ENCODE measurements around the gene COL20A1. TPM values are rescaled to one million over a fixed set of nuclear protein-coding genes. Genes with fewer than 3 reads are reported as not detected.

Gene COL20A1
- total and polyA plus RNA-seq, 5 donors = not detected

GRCh38 chr20:63326314-63327230 is 33.6 kb downstream of the COL20A1 start:
- ATAC-seq = no peak
- WGBS = 86% methylated on average over 15 of the region's 15 CpGs
- Histone ChIP-seq H3K27ac (ENCODE audit: low read length) (no peak overlapping the region), H3K4me3 (ENCODE audit: low read length) (no peak overlapping the region), H3K4me1 (ENCODE audit: control insufficient read depth, insufficient read depth, low read length) (no peaks in the 10 kb centered on the region), H3K9me3 (ENCODE audit: control insufficient read depth, low read length) (no peaks in the 10 kb centered on the region), H3K27me3 (ENCODE audit: control insufficient read depth, insufficient read depth) (no peaks in the 10 kb centered on the region)
- DNase-seq = peak in 1 of 3 donors; percentile 30
- intact Hi-C loops (cut with DNase I) = no loop called here

GRCh38 chr20:63327231-63327745 is 34.3 kb downstream of the COL20A1 start:
- ATAC-seq (no peak), DNase-seq (peak in 1 of 3 donors; percentile 16)
- Histone ChIP-seq H3K9me3 (ENCODE audit: control insufficient read depth, low read length) (no peaks in the 10 kb centered on the region), H3K27ac (ENCODE audit: low read length) (no peak overlapping the region), H3K4me1 (ENCODE audit: control insufficient read depth, insufficient read depth, low read length) (no peaks in the 10 kb centered on the region), H3K27me3 (ENCODE audit: control insufficient read depth, insufficient read depth) (no peaks in the 10 kb centered on the region), H3K4me3 (ENCODE audit: low read length) (no peak overlapping the region)
- WGBS = 90% methylated on average over 8 of the region's 8 CpGs
- intact Hi-C loops (cut with DNase I) = no loop called here

- Histone ChIP-seq H3K4me3 (ENCODE audit: low read length) (no peak overlapping the region), H3K4me1 (ENCODE audit: control insufficient read depth, insufficient read depth, low read length) (no peaks in the 10 kb centered on the region), H3K9me3 (ENCODE audit: control insufficient read depth, low read length) (no peaks in the 10 kb centered on the region), H3K27me3 (ENCODE audit: control insufficient read depth, insufficient read depth) (no peaks in the 10 kb centered on the region), H3K27ac (ENCODE audit: low read length) (no peak overlapping the region)
- 88% methylated on average over 20 of the region's 20 CpGs for WGBS
- intact Hi-C loops (cut with DNase I) = no loop called here
- no peak for ATAC-seq
- DNase-seq = peak in 2 of 3 donors; percentile 22 to 51
Measured at GRCh38 chr20:63328026-63328700, 35.2 kb downstream of the COL20A1 start.

- no peak for ATAC-seq
- intact Hi-C loops (cut with DNase I) = no loop called here
- Histone ChIP-seq H3K4me1 (ENCODE audit: control insufficient read depth, insufficient read depth, low read length) (no peaks in the 10 kb centered on the region), H3K4me3 (ENCODE audit: low read length) (no peak overlapping the region), H3K27ac (ENCODE audit: low read length) (no peak overlapping the region), H3K27me3 (ENCODE audit: control insufficient read depth, insufficient read depth) (no peaks in the 10 kb centered on the region), H3K9me3 (ENCODE audit: control insufficient read depth, low read length) (no peaks in the 10 kb centered on the region)
- WGBS = 65% methylated on average over 21 of the region's 21 CpGs
- DNase-seq = peak in 1 of 3 donors; percentile 23
Measured at GRCh38 chr20:63328718-63329275, 35.8 kb downstream of the COL20A1 start.

GRCh38 chr20:63329331-63330083 is 36.5 kb downstream of the COL20A1 start:
- Histone ChIP-seq H3K9me3 (ENCODE audit: control insufficient read depth, low read length) (no peaks in the 10 kb centered on the region), H3K4me1 (ENCODE audit: control insufficient read depth, insufficient read depth, low read length) (no peaks in the 10 kb centered on the region), H3K27me3 (ENCODE audit: control insufficient read depth, insufficient read depth) (no peaks in the 10 kb centered on the region), H3K27ac (ENCODE audit: low read length) (no peak overlapping the region), H3K4me3 (ENCODE audit: low read length) (no peak overlapping the region)
- intact Hi-C loops (cut with DNase I) = no loop called here
- peak; percentile 4 to 24 (median 23) for DNase-seq
- 87% methylated on average over 18 of the region's 18 CpGs for WGBS
- ATAC-seq = no peak

- H3K27me3 ChIP-seq (ENCODE audit: control insufficient read depth, insufficient read depth) = no peaks in the 10 kb centered on the region
- WGBS = 77% methylated on average over 20 of the region's 20 CpGs
- peak; percentile 6 to 44 (median 40) for DNase-seq
- no peak overlapping the region for H3K27ac ChIP-seq (ENCODE audit: low read length)
- no peaks in the 10 kb centered on the region for H3K4me1 ChIP-seq (ENCODE audit: control insufficient read depth, insufficient read depth, low read length)
- ATAC-seq = no peak
- no peak overlapping the region for H3K4me3 ChIP-seq (ENCODE audit: low read length)
- H3K9me3 ChIP-seq (ENCODE audit: control insufficient read depth, low read length) = no peaks in the 10 kb centered on the region
- intact Hi-C loops (cut with DNase I) = no loop called here
Measured at GRCh38 chr20:63330084-63330760, 37.2 kb downstream of the COL20A1 start.

GRCh38 chr20:63330940-63331339 is 38.0 kb downstream of the COL20A1 start:
- DNase-seq (peak in 2 of 3 donors; percentile 16 to 35), ATAC-seq (no peak)
- Histone ChIP-seq H3K27me3 (ENCODE audit: control insufficient read depth, insufficient read depth) (no peaks in the 10 kb centered on the region), H3K4me1 (ENCODE audit: control insufficient read depth, insufficient read depth, low read length) (no peaks in the 10 kb centered on the region), H3K9me3 (ENCODE audit: control insufficient read depth, low read length) (no peaks in the 10 kb centered on the region), H3K27ac (ENCODE audit: low read length) (no peak overlapping the region), H3K4me3 (ENCODE audit: low read length) (no peak overlapping the region)
- intact Hi-C loops (cut with DNase I) = no loop called here
- WGBS = 75% methylated on average over 13 of the region's 13 CpGs

GRCh38 chr20:63331741-63332400 is 38.9 kb downstream of the COL20A1 start:
- no peak overlapping the region for H3K4me3 ChIP-seq (ENCODE audit: low read length)
- no peak for ATAC-seq
- H3K27me3 ChIP-seq (ENCODE audit: control insufficient read depth, insufficient read depth) = no peaks in the 10 kb centered on the region
- no peaks in the 10 kb centered on the region for H3K4me1 ChIP-seq (ENCODE audit: control insufficient read depth, insufficient read depth, low read length)
- WGBS = 95% methylated on average over 8 of the region's 8 CpGs
- H3K27ac ChIP-seq (ENCODE audit: low read length) = no peak overlapping the region
- intact Hi-C loops (cut with DNase I) = no loop called here
- DNase-seq = peak in 1 of 3 donors; percentile 2
- H3K9me3 ChIP-seq (ENCODE audit: control insufficient read depth, low read length) = no peaks in the 10 kb centered on the region

- Histone ChIP-seq H3K27me3 (ENCODE audit: control insufficient read depth, insufficient read depth) (no peaks in the 10 kb centered on the region), H3K9me3 (ENCODE audit: control insufficient read depth, low read length) (no peaks in the 10 kb centered on the region), H3K4me3 (ENCODE audit: low read length) (no peak overlapping the region), H3K27ac (ENCODE audit: low read length) (no peak overlapping the region), H3K4me1 (ENCODE audit: control insufficient read depth, insufficient read depth, low read length) (no peaks in the 10 kb centered on the region)
- DNase-seq (peak; percentile 3 to 41 (median 32)), ATAC-seq (no peak)
- 85% methylated on average over 22 of the region's 22 CpGs for WGBS
- intact Hi-C loops (cut with DNase I) = no loop called here
Measured at GRCh38 chr20:63332488-63333240, 39.7 kb downstream of the COL20A1 start.
